Glutamatergic neuron (in vitro differentiated cells): ENCODE results near the gene GAS2L1. TPM values are rescaled to one million over a fixed set of nuclear protein-coding genes. Genes with fewer than 3 reads are reported as not detected.
A peak's percentile ranks its signal among the peaks of the same experiment; 100 is the strongest.
"Not testable (repeated sequence)": the region's sequence is repeated elsewhere in the genome, so short reads cannot be mapped to it uniquely, and the experiment has no call there.

ENCODE experiments used
- DNase-seq: peaks from one replicate; pipeline ENCODE4 v3.0.0; 2022
- H3K27ac Mint-ChIP-seq: one replicate; pipeline ENCODE4 v1.8.0; 2020; ENCODE audit warnings: mild to moderate bottlenecking, mixed read lengths, inconsistent platforms; ENCODE audit not compliant: unreplicated experiment
- H3K27me3 Mint-ChIP-seq: one replicate; pipeline ENCODE4 v1.8.0; 2020; ENCODE audit warnings: mild to moderate bottlenecking, moderate library complexity, mixed read lengths, inconsistent platforms; ENCODE audit not compliant: unreplicated experiment
- H3K36me3 Mint-ChIP-seq: one replicate; pipeline ENCODE4 v1.8.0; 2020; ENCODE audit warnings: mild to moderate bottlenecking, mixed read lengths, inconsistent platforms; ENCODE audit not compliant: unreplicated experiment
- H3K4me1 Mint-ChIP-seq: one replicate; pipeline ENCODE4 v1.8.0; 2020; ENCODE audit warnings: mild to moderate bottlenecking, low read depth, mixed read lengths, inconsistent platforms; ENCODE audit not compliant: unreplicated experiment
- H3K4me3 Mint-ChIP-seq: one replicate; pipeline ENCODE4 v1.8.0; 2020; ENCODE audit warnings: mild to moderate bottlenecking, mixed read lengths, inconsistent platforms; ENCODE audit not compliant: unreplicated experiment
- H3K9me3 Mint-ChIP-seq: one replicate; pipeline ENCODE4 v1.8.0; 2020; ENCODE audit warnings: mild to moderate bottlenecking, moderate library complexity, mixed read lengths, inconsistent platforms; ENCODE audit not compliant: unreplicated experiment
- total RNA-seq: library from RNA; stranded (reverse); fragmentation: NEBNext Ultra II Directional; extraction: Animal tissue kit (Norgen Biotek cat#: 25700); gene quantifications from one replicate; pipeline ENCODE4 v1.2.1, GENCODE V29; 2021; ENCODE audit not compliant: unreplicated experiment
- TF ChIP-seq, protein P1 (sequence below): fragments of 200-600 bp; sonication (generic); IDR thresholded peaks from one replicate; pipeline ENCODE4 v1.5.0; 2021; ENCODE audit not compliant: partially characterized antibody, unreplicated experiment

GAS2L1 gene
- total RNA-seq, 1 donor from 2014 or later: 10.3 TPM

DNA sequence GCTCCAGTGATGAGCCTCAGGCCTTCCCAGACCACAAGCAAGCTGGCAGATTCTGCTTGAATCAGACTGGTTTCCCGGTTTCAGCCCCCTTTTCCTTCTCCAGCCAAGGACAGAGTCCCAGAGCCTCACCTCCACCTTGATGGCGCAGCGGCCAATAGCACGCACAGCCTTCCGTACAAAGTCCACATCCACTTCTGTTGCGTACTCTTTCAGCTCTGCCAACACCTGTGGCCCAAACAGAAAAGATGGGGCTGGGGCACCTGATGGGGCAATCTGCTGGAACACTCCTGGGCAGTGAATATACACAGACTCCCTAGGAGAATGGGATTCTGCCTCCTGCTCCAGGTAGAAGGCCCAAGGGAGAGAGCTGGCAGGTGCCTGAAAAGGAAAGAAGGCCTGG is 44.6 kb downstream of the GAS2L1 start:
- H3K9me3 Mint-ChIP-seq: no peaks in the 10 kb centered on the region
- TF ChIP-seq, protein P1, sequence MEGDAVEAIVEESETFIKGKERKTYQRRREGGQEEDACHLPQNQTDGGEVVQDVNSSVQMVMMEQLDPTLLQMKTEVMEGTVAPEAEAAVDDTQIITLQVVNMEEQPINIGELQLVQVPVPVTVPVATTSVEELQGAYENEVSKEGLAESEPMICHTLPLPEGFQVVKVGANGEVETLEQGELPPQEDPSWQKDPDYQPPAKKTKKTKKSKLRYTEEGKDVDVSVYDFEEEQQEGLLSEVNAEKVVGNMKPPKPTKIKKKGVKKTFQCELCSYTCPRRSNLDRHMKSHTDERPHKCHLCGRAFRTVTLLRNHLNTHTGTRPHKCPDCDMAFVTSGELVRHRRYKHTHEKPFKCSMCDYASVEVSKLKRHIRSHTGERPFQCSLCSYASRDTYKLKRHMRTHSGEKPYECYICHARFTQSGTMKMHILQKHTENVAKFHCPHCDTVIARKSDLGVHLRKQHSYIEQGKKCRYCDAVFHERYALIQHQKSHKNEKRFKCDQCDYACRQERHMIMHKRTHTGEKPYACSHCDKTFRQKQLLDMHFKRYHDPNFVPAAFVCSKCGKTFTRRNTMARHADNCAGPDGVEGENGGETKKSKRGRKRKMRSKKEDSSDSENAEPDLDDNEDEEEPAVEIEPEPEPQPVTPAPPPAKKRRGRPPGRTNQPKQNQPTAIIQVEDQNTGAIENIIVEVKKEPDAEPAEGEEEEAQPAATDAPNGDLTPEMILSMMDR: no peak

DNA sequence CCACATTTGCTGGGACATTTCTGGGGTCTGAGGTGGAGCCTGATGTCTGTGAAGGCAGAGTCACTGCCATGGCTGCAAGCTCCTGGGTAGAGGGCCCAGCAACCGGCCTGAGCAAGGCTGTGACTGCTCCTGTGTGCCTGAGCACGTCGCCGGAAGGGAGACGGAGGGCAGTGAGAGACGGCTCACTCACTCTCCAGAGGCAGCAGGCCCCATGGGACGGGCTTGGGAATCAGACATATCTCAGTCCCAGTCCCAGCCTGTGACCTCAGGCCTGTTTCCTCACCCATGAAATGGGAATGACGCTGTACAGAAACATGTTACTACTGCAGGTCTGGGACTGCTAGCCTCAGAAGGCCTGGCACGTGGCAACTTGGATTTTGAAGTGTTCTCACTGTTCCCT is 45.4 kb downstream of the GAS2L1 start:
- Mint-ChIP-seq H3K27ac (no peak overlapping the region), H3K9me3 (no peaks in the 10 kb centered on the region), H3K4me1 (peaks cover 21% of the 10 kb centered on the region), H3K27me3 (peaks cover 6% of the 10 kb centered on the region), H3K36me3 (no peaks in the 10 kb centered on the region), H3K4me3 (no peak overlapping the region)
- no peak for DNase-seq
- TF ChIP-seq, protein P1: no peak

More for the DNA sequence above, 44.6 kb downstream of the GAS2L1 start:
- peaks cover 6% of the 10 kb centered on the region for H3K27me3 Mint-ChIP-seq
- H3K36me3 Mint-ChIP-seq: no peaks in the 10 kb centered on the region
- no peak overlapping the region for H3K4me3 Mint-ChIP-seq
- H3K27ac Mint-ChIP-seq: no peak overlapping the region
- peaks cover 28% of the 10 kb centered on the region for H3K4me1 Mint-ChIP-seq
- DNase-seq: peak; percentile 0

DNA sequence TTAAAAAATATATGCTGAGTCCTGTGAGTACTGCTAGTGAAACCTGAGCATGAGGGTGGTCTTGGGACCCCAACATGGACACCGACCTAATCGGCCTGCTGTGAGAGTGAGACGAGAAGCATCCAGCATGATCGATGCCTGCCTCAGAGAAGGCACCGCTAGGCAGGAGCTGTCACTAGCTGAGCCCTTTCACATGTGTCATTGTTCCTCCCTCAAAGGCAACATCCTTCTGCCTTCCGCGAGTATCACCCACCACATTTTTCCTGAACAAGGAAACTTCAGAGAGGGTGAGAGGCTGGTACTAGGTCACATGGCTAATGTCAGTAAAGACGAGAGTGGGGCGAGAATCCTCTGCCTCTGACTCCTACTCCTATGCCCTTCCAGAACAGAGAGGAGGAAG is 46.3 kb downstream of the GAS2L1 start:
- Mint-ChIP-seq H3K4me1 (peaks cover 13% of the 10 kb centered on the region), H3K4me3 (no peak overlapping the region), H3K9me3 (no peaks in the 10 kb centered on the region), H3K36me3 (no peaks in the 10 kb centered on the region), H3K27ac (no peak overlapping the region), H3K27me3 (peaks cover 6% of the 10 kb centered on the region)
- no peak for DNase-seq
- TF ChIP-seq, protein P1: no peak

DNA sequence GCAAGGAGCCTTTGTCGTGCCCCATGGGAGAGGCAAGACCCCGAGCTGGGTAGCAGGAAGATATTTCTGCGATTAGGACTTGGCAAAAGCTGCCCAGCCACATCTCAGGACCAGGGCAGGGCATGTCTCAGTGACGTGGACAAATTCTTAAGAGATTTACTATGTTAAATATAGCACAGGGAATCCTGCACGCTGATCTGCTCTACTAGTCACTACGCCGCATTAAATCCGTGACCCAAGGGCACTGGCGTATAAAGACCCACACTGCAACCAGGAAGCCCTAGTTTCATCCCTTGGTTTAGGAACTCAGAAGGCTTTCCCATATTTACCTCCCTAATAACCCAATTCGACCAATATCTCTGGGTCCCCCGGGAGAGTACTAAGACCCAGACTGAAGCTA is 46.8 kb downstream of the GAS2L1 start:
- Mint-ChIP-seq H3K27ac (no peak overlapping the region), H3K4me1 (peaks cover 8% of the 10 kb centered on the region), H3K9me3 (no peaks in the 10 kb centered on the region), H3K4me3 (no peak overlapping the region), H3K27me3 (peaks cover 6% of the 10 kb centered on the region), H3K36me3 (no peaks in the 10 kb centered on the region)
- DNase-seq: no peak
- TF ChIP-seq, protein P1: no peak

DNA sequence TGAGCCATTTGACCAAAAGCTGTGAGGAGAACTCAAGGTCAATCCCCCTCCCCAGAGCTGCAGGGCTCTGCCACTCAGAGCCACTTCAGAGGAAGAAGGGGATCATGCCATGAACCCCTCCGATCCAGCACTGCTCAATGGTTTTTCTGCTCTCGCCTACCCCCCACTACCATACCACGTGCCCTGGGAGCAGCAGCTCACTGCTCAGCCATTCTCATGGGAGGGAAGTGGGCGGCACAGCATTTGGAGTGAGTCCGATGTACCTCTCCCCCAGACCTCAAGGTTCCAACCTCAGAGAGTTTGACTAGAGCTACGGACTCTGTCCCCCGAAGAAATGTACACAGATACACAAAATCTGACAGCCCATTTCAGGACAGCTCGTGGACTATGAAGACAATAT is 47.4 kb downstream of the GAS2L1 start:
- H3K27ac Mint-ChIP-seq: no peak overlapping the region
- peaks cover 4% of the 10 kb centered on the region for H3K4me1 Mint-ChIP-seq
- no peak overlapping the region for H3K4me3 Mint-ChIP-seq
- H3K9me3 Mint-ChIP-seq: no peaks in the 10 kb centered on the region
- DNase-seq: no peak
- TF ChIP-seq, protein P1: no peak
- H3K27me3 Mint-ChIP-seq: peaks cover 4% of the 10 kb centered on the region
- no peaks in the 10 kb centered on the region for H3K36me3 Mint-ChIP-seq

DNA sequence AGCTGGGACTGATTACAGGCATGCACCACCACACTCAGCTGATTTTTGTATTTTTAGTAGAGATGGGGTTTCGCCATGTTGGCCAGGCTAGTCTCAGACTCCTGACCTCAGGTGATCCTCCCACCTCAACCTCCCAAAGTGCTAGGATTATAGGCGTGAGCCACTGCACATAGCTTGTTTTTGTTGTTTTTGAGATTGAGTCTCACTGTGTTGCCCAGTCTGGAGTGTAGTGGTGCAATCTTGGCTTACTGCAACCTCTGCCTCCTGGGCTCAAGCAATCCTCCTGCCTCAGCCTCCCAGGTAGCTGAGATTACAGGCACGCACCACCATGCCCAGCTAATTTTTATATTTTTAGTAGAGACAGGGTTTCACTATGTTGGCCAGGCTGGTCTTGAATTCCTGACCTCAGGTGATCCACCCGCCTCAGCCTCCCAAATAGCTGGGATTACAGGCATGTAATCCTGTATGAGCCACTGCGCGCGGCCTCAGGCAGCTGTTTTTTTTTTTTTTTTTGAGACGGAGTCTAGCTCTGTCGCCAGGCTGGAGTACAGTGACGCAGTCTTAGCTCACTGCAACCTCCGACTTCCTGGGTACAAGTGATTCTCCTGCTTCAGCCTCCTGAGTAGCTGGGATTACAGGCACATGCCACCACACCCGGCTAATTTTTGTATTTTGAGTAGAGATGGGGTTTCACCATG is 50.9 kb downstream of the GAS2L1 start:
- H3K4me1 Mint-ChIP-seq, H3K27ac Mint-ChIP-seq, DNase-seq, H3K9me3 Mint-ChIP-seq, H3K36me3 Mint-ChIP-seq, H3K4me3 Mint-ChIP-seq, H3K27me3 Mint-ChIP-seq: not testable (repeated sequence)
